H1 (cell line): ENCODE results near the gene COL19A1. TPM values are rescaled to one million over a fixed set of nuclear protein-coding genes. Genes with fewer than 3 reads are reported as not detected.

Experiments used
- CTCF ChIA-PET: fragments of 300-600 bp; sonication (Branson Sonifier 250); formaldehyde crosslinking; loops from one replicate; lab custom pipeline; 2021; ENCODE audit not compliant: partially characterized antibody; lab: Charles Lee
- POLR2A ChIA-PET: fragments of 300-600 bp; sonication (Branson Sonifier 250); formaldehyde crosslinking; loops from one replicate; lab custom pipeline; 2021; ENCODE audit warnings: inconsistent platforms; ENCODE audit not compliant: partially characterized antibody; lab: Charles Lee
- DNase-seq, 2 experiments: peaks; one replicate each; pipeline versions ENCODE4 v3.0.0 to v3.0.0-alpha.2; 2010 to 2022; ENCODE audit warnings: low spot score in 2 of 2, low read depth in 1 of 2, mixed read lengths in 1 of 2
- FAIRE-seq: peaks from 2 replicates; lab custom pipeline; 2011; peaks lifted over from hg19 to GRCh38; lab: Jason Lieb, UNC
- H2AFZ ChIP-seq: 2 replicates; pipeline ENCODE4 v1.8.1; 2012; ENCODE audit warnings: low read length, inconsistent platforms
- H2AK5ac ChIP-seq: 2 replicates; pipeline ENCODE4 v1.6.1; 2013; ENCODE audit warnings: low read depth, low read length
- H2BK120ac ChIP-seq: replicated peaks from 2 replicates; pipeline ENCODE3; 2013; ENCODE audit warnings: low read depth, low read length, inconsistent platforms
- H2BK12ac ChIP-seq: 2 replicates; pipeline ENCODE4 v1.6.1; 2013; ENCODE audit warnings: low read depth, low read length
- H2BK15ac ChIP-seq: 2 replicates; pipeline ENCODE4 v1.6.1; 2013; ENCODE audit warnings: low read length
- H2BK20ac ChIP-seq: 2 replicates; pipeline ENCODE4 v1.6.1; 2013; ENCODE audit warnings: low read length
- H2BK5ac ChIP-seq: 2 replicates; pipeline ENCODE4 v1.6.1; 2013; ENCODE audit warnings: low read depth, low read length
- H3K14ac ChIP-seq: 2 replicates; pipeline ENCODE4 v1.6.1; 2013; ENCODE audit warnings: inconsistent platforms; ENCODE audit not compliant: insufficient read length
- H3K18ac ChIP-seq: 2 replicates; pipeline ENCODE4 v1.6.1; 2013; ENCODE audit warnings: low read length; ENCODE audit errors: extremely low read depth
- H3K23ac ChIP-seq: 2 replicates; pipeline ENCODE4 v1.6.1; 2013; ENCODE audit warnings: inconsistent platforms; ENCODE audit not compliant: insufficient read length
- H3K23me2 ChIP-seq: 2 replicates; pipeline ENCODE4 v1.6.1; 2013; ENCODE audit warnings: low read depth, low read length
- H3K27ac ChIP-seq: 2 replicates; pipeline ENCODE4 v1.6.1; 2011; ENCODE audit warnings: low read depth, low read length, inconsistent platforms
- H3K27me3 ChIP-seq, 4 experiments: replicated peaks in 1 of 4; 1 replicate in 1 of 4; 2 replicates in 3 of 4; pipeline versions ENCODE4 v1.6.1 to v1.8.1; 2011 to 2013; ENCODE audit warnings: low read length in 3 of 4, mild to moderate bottlenecking in 3 of 4, inconsistent platforms in 2 of 4, mixed read lengths in 2 of 4, moderate library complexity in 1 of 4; ENCODE audit not compliant: control insufficient read depth in 3 of 4, insufficient read depth in 3 of 4; ENCODE audit errors: extremely low read depth in 1 of 4
- H3K36me3 ChIP-seq, 4 experiments: 2 replicates each; pipeline versions ENCODE4 v1.6.1 to v1.8.1; 2011 to 2013; ENCODE audit warnings: mild to moderate bottlenecking in 4 of 4, low read length in 3 of 4, moderate library complexity in 2 of 4, control low read depth in 1 of 4, inconsistent platforms in 1 of 4; ENCODE audit not compliant: insufficient read depth in 4 of 4, control insufficient read depth in 2 of 4
- H3K4ac ChIP-seq: replicated peaks from 2 replicates; pipeline ENCODE3; 2013; ENCODE audit warnings: low read length, low read depth, mixed read lengths, inconsistent platforms; ENCODE audit not compliant: insufficient read length
- H3K4me1 ChIP-seq, 4 experiments: replicated peaks in 1 of 4; 1 replicate in 1 of 4; 2 replicates in 3 of 4; pipeline versions ENCODE4 v1.6.1 to v1.8.1; 2011 to 2013; ENCODE audit warnings: low read length in 3 of 4, inconsistent platforms in 2 of 4, mixed read lengths in 1 of 4; ENCODE audit not compliant: insufficient read depth in 4 of 4, control insufficient read depth in 3 of 4
- H3K4me2 ChIP-seq, 2 experiments: 2 replicates each; pipeline versions ENCODE4 v1.6.1 to v1.8.1; 2011 to 2013; ENCODE audit warnings: low read depth in 2 of 2, low read length in 2 of 2, control low read depth in 1 of 2, inconsistent platforms in 1 of 2, mild to moderate bottlenecking in 1 of 2; ENCODE audit not compliant: insufficient read depth in 1 of 2
- H3K4me3 ChIP-seq, 4 experiments: fragments of 200-600, 300-600 bp in 1 of 4; sonication (generic), shearing (Covaris generic), sonication (Bioruptor Twin) in 1 of 4; 2 replicates each; pipeline versions ENCODE4 v1.5.1 to v1.8.1; 2011 to 2016; ENCODE audit warnings: low read length in 4 of 4, low read depth in 3 of 4, control low read depth in 2 of 4, inconsistent platforms in 2 of 4, mild to moderate bottlenecking in 2 of 4, mixed read lengths in 1 of 4, moderate library complexity in 1 of 4; ENCODE audit not compliant: insufficient read depth in 2 of 4; ENCODE audit errors: extremely low read depth in 1 of 4
- H3K56ac ChIP-seq: replicated peaks from 2 replicates; pipeline ENCODE3; 2013; ENCODE audit warnings: low read depth, mild to moderate bottlenecking, mixed read lengths, low read length, inconsistent platforms; ENCODE audit not compliant: insufficient read length
- H3K79me1 ChIP-seq: 2 replicates; pipeline ENCODE4 v1.6.1; 2013; ENCODE audit warnings: low read depth, low read length, control low read depth
- H3K79me2 ChIP-seq, 2 experiments: 2 replicates each; pipeline versions ENCODE4 v1.6.1 to v1.8.1; 2012 to 2013; ENCODE audit warnings: low read length in 2 of 2, mild to moderate bottlenecking in 2 of 2, inconsistent platforms in 1 of 2; ENCODE audit not compliant: insufficient read depth in 2 of 2, control insufficient read depth in 1 of 2
- H3K9ac ChIP-seq, 4 experiments: replicated peaks in 1 of 4; 1 replicate in 1 of 4; 2 replicates in 3 of 4; pipeline versions ENCODE4 v1.6.1 to v1.8.1; 2011 to 2013; ENCODE audit warnings: low read depth in 3 of 4, low read length in 3 of 4, control low read depth in 2 of 4, mild to moderate bottlenecking in 2 of 4, moderate library complexity in 2 of 4, inconsistent platforms in 1 of 4; ENCODE audit errors: extremely low read depth in 1 of 4
- H3K9me3 ChIP-seq, 2 experiments: 2 replicates each; pipeline versions ENCODE4 v1.6.1 to v1.8.1; 2012 to 2013; ENCODE audit warnings: mild to moderate bottlenecking in 2 of 2, moderate library complexity in 2 of 2, control low read depth in 1 of 2, inconsistent platforms in 1 of 2, low read depth in 1 of 2, low read length in 1 of 2, mixed read lengths in 1 of 2; ENCODE audit not compliant: insufficient read depth in 2 of 2
- H4K20me1 ChIP-seq, 2 experiments: replicated peaks in 1 of 2; 2 replicates each; pipeline versions ENCODE3 to v1.8.1; 2011 to 2013; ENCODE audit warnings: inconsistent platforms in 2 of 2, low read length in 2 of 2, mild to moderate bottlenecking in 1 of 2; ENCODE audit not compliant: insufficient read depth in 2 of 2, control insufficient read depth in 1 of 2
- H4K5ac ChIP-seq: 2 replicates; pipeline ENCODE4 v1.6.1; 2013; ENCODE audit warnings: low read length, low read depth, mixed read lengths, inconsistent platforms; ENCODE audit not compliant: insufficient read length
- H4K8ac ChIP-seq: 2 replicates; pipeline ENCODE4 v1.8.0; 2013; ENCODE audit warnings: mild to moderate bottlenecking, moderate library complexity, low read length, inconsistent platforms; ENCODE audit not compliant: insufficient read depth; ENCODE audit errors: extremely low read depth
- H4K91ac ChIP-seq: replicated peaks from 2 replicates; pipeline ENCODE3; 2013; ENCODE audit warnings: low read length, mixed read lengths, inconsistent platforms; ENCODE audit not compliant: insufficient read length
- CBX5 ChIP-seq: fragments of 300-800, 300-1000 bp; sonication (generic); IDR thresholded peaks from 2 replicates; pipeline ENCODE4 v1.7.1; 2016; ENCODE audit warnings: antibody characterized with exemption, low read length, low read depth
- MAFK ChIP-seq: IDR thresholded peaks from 2 replicates; pipeline ENCODE4 v1.6.1; 2012; ENCODE audit warnings: low read depth, mild to moderate bottlenecking, improper control_type of control experiment, low read length
- RFX5 ChIP-seq: IDR thresholded peaks from 2 replicates; pipeline ENCODE4 v1.6.1; 2011; ENCODE audit warnings: low read depth, low read length, improper control_type of control experiment, borderline replicate concordance
- RXRA ChIP-seq: IDR thresholded peaks from 2 replicates; pipeline ENCODE4 v1.6.1; 2011; ENCODE audit warnings: low read depth, mild to moderate bottlenecking, low read length, moderate library complexity; ENCODE audit not compliant: insufficient read depth
- SP2 ChIP-seq: IDR thresholded peaks from 2 replicates; pipeline ENCODE4 v1.6.1; 2012; ENCODE audit warnings: mild to moderate bottlenecking, low read length, inconsistent platforms
- TAF1 ChIP-seq: IDR thresholded peaks from 2 replicates; pipeline ENCODE4 v1.6.1; 2011; ENCODE audit warnings: mild to moderate bottlenecking, low read depth, low read length
- TCF12 ChIP-seq: IDR thresholded peaks from 2 replicates; pipeline ENCODE4 v1.6.1; 2011; ENCODE audit warnings: low read depth, mild to moderate bottlenecking, low read length
- ZNF274 ChIP-seq: IDR thresholded peaks from 2 replicates; pipeline ENCODE4 v1.7.0; 2012; ENCODE audit warnings: low read length, borderline replicate concordance; ENCODE audit errors: extremely low read depth
- WGBS, 2 experiments: shearing (Covaris generic) in 1 of 2; methylation state at CpG; one replicate each; pipeline versions ENCODE4 v1.1.6 to v1.1.7; 2013 to 2015; ENCODE audit warnings: low lambda C conversion rate in 2 of 2, mixed read lengths in 2 of 2, inconsistent platforms in 1 of 2, low coverage in 1 of 2, missing lambda C conversion rate in 1 of 2; ENCODE audit not compliant: insufficient replicate concordance in 2 of 2, insufficient coverage in 1 of 2, insufficient read length in 1 of 2; ENCODE audit errors: extremely low coverage in 1 of 2, missing lambda C conversion rate in 1 of 2; 5-methylcytosine and 5-hydroxymethylcytosine counted together
- polyA plus RNA-seq, 7 experiments: library from polyadenylated mRNA; depleted of rRNA in 3 of 7; stranded (reverse) in 5 of 7; unstranded in 2 of 7; fragments of >200 nt in 5 of 7; fragments of 200-250 nt in 2 of 7; gene quantifications; 1 replicate in 5 of 7; 2 replicates in 1 of 7; 4 replicates in 1 of 7; pipeline versions ENCODE4 v1.2.1 to v1.2.3, GENCODE V29; 2011 to 2013; ENCODE audit warnings: missing spikeins in 2 of 7, mixed read lengths in 2 of 7
- total RNA-seq: library from RNA; stranded (reverse); fragmentation: NEBNext Ultra II Directional; extraction: Animal tissue kit (Norgen Biotek cat#: 25700); gene quantifications from 2 replicates; pipeline ENCODE4 v1.2.1, GENCODE V29; 2021
- TF ChIP-seq, protein P1 (sequence below): IDR thresholded peaks from 2 replicates; pipeline ENCODE4 v1.6.1; 2011; ENCODE audit warnings: low read depth, mild to moderate bottlenecking, low read length; ENCODE audit not compliant: insufficient read depth

COL19A1 gene
- total and polyA plus RNA-seq, 2 of the 8 experiments (the other 6 are each of a cell fraction or from before 2014, with no cell fraction given): not detected

DNA sequence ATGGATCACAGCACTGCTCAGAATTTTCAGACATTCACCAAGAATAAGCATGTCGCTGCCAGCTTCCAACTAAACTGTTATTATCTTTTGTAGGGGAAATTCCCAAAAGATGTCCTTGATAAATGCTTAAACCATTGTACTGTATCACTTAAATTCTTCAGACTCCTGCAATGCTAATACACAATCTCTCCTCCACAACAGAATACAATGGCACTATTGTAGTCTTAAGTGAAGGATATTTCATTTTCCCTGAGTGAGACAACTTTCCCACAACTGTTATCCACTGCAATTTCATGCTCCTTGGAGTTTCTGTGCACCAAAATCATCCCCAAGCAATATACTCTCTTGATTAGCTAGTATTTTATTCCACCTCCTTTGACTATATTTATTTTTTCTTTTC lies 246.8 kb downstream of the COL19A1 start:
- no peak overlapping the region for H2BK5ac ChIP-seq
- H3K4ac ChIP-seq: no peak overlapping the region
- H3K36me3 ChIP-seq: no peaks in the 10 kb centered on the region
- no peaks in the 10 kb centered on the region for H3K79me2 ChIP-seq
- no peaks in the 10 kb centered on the region; the same call in 1 of the 2 replicates for H3K23me2 ChIP-seq
- no peak overlapping the region for H3K18ac ChIP-seq
- H3K79me1 ChIP-seq: no peaks in the 10 kb centered on the region; the same call in 1 of the 2 replicates
- DNase-seq: no peak
- H3K27me3 ChIP-seq: no peaks in the 10 kb centered on the region
- no peaks in the 10 kb centered on the region for H4K20me1 ChIP-seq
- no peak overlapping the region for H2BK12ac ChIP-seq
- POLR2A ChIA-PET: no interaction called here
- no peaks in the 10 kb centered on the region for H3K4me1 ChIP-seq
- no peak overlapping the region for H3K56ac ChIP-seq
- CTCF ChIA-PET: interaction anchor here (0.6 to 2.7 kb wide), 3 partner anchors 9 to 1476 kb away, joined by 3 to 14 read pairs (median 4); no protein-coding TSS in a partner anchor
- no peak overlapping the region for H4K91ac ChIP-seq
- no peak overlapping the region for H3K4me2 ChIP-seq
- no peak overlapping the region for H4K8ac ChIP-seq
- H3K27ac ChIP-seq: no peak overlapping the region
- TF ChIP-seq RXRA (no peak), SP2 (no peak), TCF12 (no peak), CBX5 (no peak), TAF1 (no peak), RFX5 (no peak), MAFK (no peak), ZNF274 (no peak)
- TF ChIP-seq, protein P1, sequence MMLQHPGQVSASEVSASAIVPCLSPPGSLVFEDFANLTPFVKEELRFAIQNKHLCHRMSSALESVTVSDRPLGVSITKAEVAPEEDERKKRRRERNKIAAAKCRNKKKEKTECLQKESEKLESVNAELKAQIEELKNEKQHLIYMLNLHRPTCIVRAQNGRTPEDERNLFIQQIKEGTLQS: no peak
- TF ChIP-seq, all 59 proteins: peak for 0
- Histone ChIP-seq H2BK15ac (no peak overlapping the region), H2AFZ (no peak overlapping the region), H3K23ac (no peak overlapping the region), H4K5ac (no peak overlapping the region), H3K14ac (no peak overlapping the region), H2BK120ac (no peak overlapping the region), H3K9ac (no peak overlapping the region), H3K9me3 (no peaks in the 10 kb centered on the region), H2AK5ac (no peak overlapping the region), H3K4me3 (no peak overlapping the region), H2BK20ac (no peak overlapping the region)
- WGBS, 2 experiments: 94% methylated on average over 1 of the region's 1 CpG; no CpG with 5 or more reads in 1 of the 2 experiments
- no peak for FAIRE-seq
